RWPE2 (cell line): ENCODE measurements around the gene ALOX5.

Source experiments
- ATAC-seq: fragments of 200-7000 bp; cut with Tn5 transposase; 3 replicates; pipeline ENCODE4 v1.9.1; 2021; ENCODE audit warnings: low read depth
- DNase-seq: peaks from one replicate; pipeline ENCODE4 v3.0.0-alpha.2; 2020; ENCODE audit warnings: low spot score
- H3K27ac ChIP-seq: fragments of 450-650 bp; 2 replicates; pipeline ENCODE4 v1.5.1; 2017; ENCODE audit warnings: mild to moderate bottlenecking; ENCODE audit not compliant: poor library complexity, severe bottlenecking
- H3K27me3 ChIP-seq: fragments of 250-450 bp; sonication (Bioruptor Pico); 2 replicates; pipeline ENCODE4 v1.5.1; 2021; ENCODE audit warnings: mild to moderate bottlenecking, moderate library complexity; ENCODE audit not compliant: insufficient read depth, poor library complexity, severe bottlenecking
- H3K36me3 ChIP-seq: fragments of 250-450 bp; sonication (Bioruptor Pico); 2 replicates; pipeline ENCODE4 v1.5.1; 2020; ENCODE audit warnings: low read depth, mild to moderate bottlenecking, moderate library complexity
- H3K4me1 ChIP-seq: fragments of 250-450 bp; sonication (Bioruptor Pico); 2 replicates; pipeline ENCODE4 v1.5.1; 2021; ENCODE audit warnings: mild to moderate bottlenecking, moderate library complexity; ENCODE audit not compliant: insufficient read depth, poor library complexity, severe bottlenecking
- H3K4me3 ChIP-seq: fragments of 250-450 bp; sonication (Bioruptor Pico); 2 replicates; pipeline ENCODE4 v1.5.1; 2021; ENCODE audit warnings: mild to moderate bottlenecking, moderate library complexity; ENCODE audit not compliant: severe bottlenecking
- H3K9me3 ChIP-seq: fragments of 250-450 bp; sonication (Bioruptor Pico); 2 replicates; pipeline ENCODE4 v1.5.1; 2021; ENCODE audit warnings: mild to moderate bottlenecking, moderate library complexity; ENCODE audit not compliant: severe bottlenecking
- CTCF ChIP-seq: fragments of 450-650 bp; IDR thresholded peaks from one replicate; pipeline ENCODE4 v1.5.1; 2017; ENCODE audit warnings: mild to moderate bottlenecking, moderate library complexity; ENCODE audit not compliant: poor library complexity, severe bottlenecking

ALOX5 gene

GRCh38 chr10:45487735-45488134 lies 113.7 kb downstream of the ALOX5 start:
- H3K4me1 ChIP-seq, result no peaks in the 10 kb centered on the region
- DNase-seq (no peak), ATAC-seq (no peak)
- no peaks in the 10 kb centered on the region for H3K36me3 ChIP-seq
- no peak overlapping the region for H3K4me3 ChIP-seq
- no peaks in the 10 kb centered on the region for H3K27me3 ChIP-seq
- no peak overlapping the region for H3K27ac ChIP-seq
- no peak for TF ChIP-seq CTCF
- H3K9me3 ChIP-seq, result no peaks in the 10 kb centered on the region

- Histone ChIP-seq H3K4me1 (no peaks in the 10 kb centered on the region), H3K27me3 (no peaks in the 10 kb centered on the region), H3K36me3 (no peaks in the 10 kb centered on the region), H3K27ac (no peak overlapping the region), H3K9me3 (no peaks in the 10 kb centered on the region), H3K4me3 (no peak overlapping the region)
- no peak for TF ChIP-seq CTCF
- DNase-seq (no peak), ATAC-seq (no peak)
Measured at GRCh38 chr10:45488365-45488764, 114.3 kb downstream of the ALOX5 start.

GRCh38 chr10:45490277-45490676 lies 116.3 kb downstream of the ALOX5 start:
- Histone ChIP-seq H3K4me3 (no peak overlapping the region), H3K9me3 (no peaks in the 10 kb centered on the region)

GRCh38 chr10:45491061-45491460 lies 117.0 kb downstream of the ALOX5 start:
- no peaks in the 10 kb centered on the region for H3K36me3 ChIP-seq
- TF ChIP-seq CTCF, result no peak
- peaks cover 1% of the 10 kb centered on the region for H3K9me3 ChIP-seq
- no peaks in the 10 kb centered on the region for H3K27me3 ChIP-seq
- no peak overlapping the region for H3K4me3 ChIP-seq
- DNase-seq (no peak), ATAC-seq (no peak)
- no peak overlapping the region for H3K27ac ChIP-seq
- no peaks in the 10 kb centered on the region for H3K4me1 ChIP-seq

More at GRCh38 chr10:45490277-45490676, 116.3 kb downstream of the ALOX5 start:
- Histone ChIP-seq H3K27me3 (no peaks in the 10 kb centered on the region), H3K4me1 (no peaks in the 10 kb centered on the region), H3K27ac (no peak overlapping the region), H3K36me3 (no peaks in the 10 kb centered on the region)
- ATAC-seq, result no peak
- no peak for DNase-seq
- TF ChIP-seq CTCF, result no peak
